ENCODE results near the gene IL4R. TPM values are rescaled to one million over a fixed set of nuclear protein-coding genes. Genes with fewer than 3 reads are reported as not detected.

Gene IL4R
- total and polyA plus RNA-seq, 10 of the 15 experiments (the other 5 are each of a cell fraction or from before 2014, with no cell fraction given) = 2.6 to 70.4 (median 36.6) TPM

DNA sequence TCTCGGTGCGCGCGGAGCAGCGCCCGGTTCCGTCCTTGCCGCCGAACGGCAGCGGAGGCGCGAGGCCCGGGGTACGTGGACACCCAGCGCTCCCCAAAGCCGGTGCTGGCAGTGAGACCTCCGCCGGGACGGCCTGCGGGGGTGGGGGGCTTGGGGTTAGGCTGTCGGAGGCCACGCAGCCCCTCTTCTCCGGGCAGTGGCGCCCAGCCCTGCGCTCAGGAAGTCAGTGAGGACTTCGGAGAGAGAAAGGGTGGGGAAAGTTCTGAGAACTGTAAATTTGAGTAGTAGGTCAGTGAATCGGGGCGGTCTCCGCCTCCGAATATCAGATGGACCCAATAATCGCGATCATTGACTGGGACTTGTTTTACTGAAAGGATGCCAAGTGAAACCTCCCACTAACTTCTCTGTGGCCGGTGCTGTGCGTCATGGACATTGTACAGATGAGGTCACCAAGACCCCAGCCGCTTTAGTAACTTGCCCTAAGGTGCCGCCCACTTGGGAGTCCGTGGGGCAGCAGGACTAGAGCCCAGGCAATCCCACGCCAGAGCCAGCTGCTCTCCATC is 468 bp downstream of the IL4R start (continued):
- TF ChIP-seq CHD4 (IDR thresholded peaks at IDR 0.05) = no peak
- TF ChIP-seq IKZF1 (conservative IDR thresholded peaks at IDR 0.05) = no peak
- no peak for TF ChIP-seq MXI1 (IDR thresholded peaks at IDR 0.05; ENCODE audit: low read depth, low read length)
- TF ChIP-seq, protein P1, sequence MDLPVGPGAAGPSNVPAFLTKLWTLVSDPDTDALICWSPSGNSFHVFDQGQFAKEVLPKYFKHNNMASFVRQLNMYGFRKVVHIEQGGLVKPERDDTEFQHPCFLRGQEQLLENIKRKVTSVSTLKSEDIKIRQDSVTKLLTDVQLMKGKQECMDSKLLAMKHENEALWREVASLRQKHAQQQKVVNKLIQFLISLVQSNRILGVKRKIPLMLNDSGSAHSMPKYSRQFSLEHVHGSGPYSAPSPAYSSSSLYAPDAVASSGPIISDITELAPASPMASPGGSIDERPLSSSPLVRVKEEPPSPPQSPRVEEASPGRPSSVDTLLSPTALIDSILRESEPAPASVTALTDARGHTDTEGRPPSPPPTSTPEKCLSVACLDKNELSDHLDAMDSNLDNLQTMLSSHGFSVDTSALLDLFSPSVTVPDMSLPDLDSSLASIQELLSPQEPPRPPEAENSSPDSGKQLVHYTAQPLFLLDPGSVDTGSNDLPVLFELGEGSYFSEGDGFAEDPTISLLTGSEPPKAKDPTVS (IDR thresholded peaks at IDR 0.05; ENCODE audit: low read depth, low read length) = no peak
- TF ChIP-seq, protein P2, sequence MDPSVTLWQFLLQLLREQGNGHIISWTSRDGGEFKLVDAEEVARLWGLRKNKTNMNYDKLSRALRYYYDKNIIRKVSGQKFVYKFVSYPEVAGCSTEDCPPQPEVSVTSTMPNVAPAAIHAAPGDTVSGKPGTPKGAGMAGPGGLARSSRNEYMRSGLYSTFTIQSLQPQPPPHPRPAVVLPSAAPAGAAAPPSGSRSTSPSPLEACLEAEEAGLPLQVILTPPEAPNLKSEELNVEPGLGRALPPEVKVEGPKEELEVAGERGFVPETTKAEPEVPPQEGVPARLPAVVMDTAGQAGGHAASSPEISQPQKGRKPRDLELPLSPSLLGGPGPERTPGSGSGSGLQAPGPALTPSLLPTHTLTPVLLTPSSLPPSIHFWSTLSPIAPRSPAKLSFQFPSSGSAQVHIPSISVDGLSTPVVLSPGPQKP (IDR thresholded peaks at IDR 0.05; ENCODE audit: low read depth, low read length) = no peak
- 0 out of 2 replicates have a peak, but pooled peaks have one; percentile 9 for TF ChIP-seq DPF2 (IDR thresholded peaks at IDR 0.05)
- no peak for TF ChIP-seq RB1 (IDR thresholded peaks at IDR 0.05; ENCODE audit: borderline replicate concordance)
- TF ChIP-seq RFX5 (IDR thresholded peaks at IDR 0.05; ENCODE audit: low read depth, low read length) = no peak
- TF ChIP-seq TARDBP (IDR thresholded peaks at IDR 0.05; ENCODE audit: borderline replicate concordance) = no peak
- TF ChIP-seq, protein P3, sequence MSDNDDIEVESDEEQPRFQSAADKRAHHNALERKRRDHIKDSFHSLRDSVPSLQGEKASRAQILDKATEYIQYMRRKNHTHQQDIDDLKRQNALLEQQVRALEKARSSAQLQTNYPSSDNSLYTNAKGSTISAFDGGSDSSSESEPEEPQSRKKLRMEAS (IDR thresholded peaks at IDR 0.05; ENCODE audit: low read depth, low read length) = no peak
- TF ChIP-seq, protein P4, sequence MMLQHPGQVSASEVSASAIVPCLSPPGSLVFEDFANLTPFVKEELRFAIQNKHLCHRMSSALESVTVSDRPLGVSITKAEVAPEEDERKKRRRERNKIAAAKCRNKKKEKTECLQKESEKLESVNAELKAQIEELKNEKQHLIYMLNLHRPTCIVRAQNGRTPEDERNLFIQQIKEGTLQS (IDR thresholded peaks at IDR 0.05; ENCODE audit: borderline replicate concordance, extremely low read depth, low read depth, low read length) = no peak
- TF ChIP-seq, protein P5, sequence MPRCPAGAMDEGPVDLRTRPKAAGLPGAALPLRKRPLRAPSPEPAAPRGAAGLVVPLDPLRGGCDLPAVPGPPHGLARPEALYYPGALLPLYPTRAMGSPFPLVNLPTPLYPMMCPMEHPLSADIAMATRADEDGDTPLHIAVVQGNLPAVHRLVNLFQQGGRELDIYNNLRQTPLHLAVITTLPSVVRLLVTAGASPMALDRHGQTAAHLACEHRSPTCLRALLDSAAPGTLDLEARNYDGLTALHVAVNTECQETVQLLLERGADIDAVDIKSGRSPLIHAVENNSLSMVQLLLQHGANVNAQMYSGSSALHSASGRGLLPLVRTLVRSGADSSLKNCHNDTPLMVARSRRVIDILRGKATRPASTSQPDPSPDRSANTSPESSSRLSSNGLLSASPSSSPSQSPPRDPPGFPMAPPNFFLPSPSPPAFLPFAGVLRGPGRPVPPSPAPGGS (IDR thresholded peaks at IDR 0.05; ENCODE audit: borderline replicate concordance, insufficient read depth, low read depth, low read length, poor library complexity, severe bottlenecking) = no peak
- TF ChIP-seq, protein P6, sequence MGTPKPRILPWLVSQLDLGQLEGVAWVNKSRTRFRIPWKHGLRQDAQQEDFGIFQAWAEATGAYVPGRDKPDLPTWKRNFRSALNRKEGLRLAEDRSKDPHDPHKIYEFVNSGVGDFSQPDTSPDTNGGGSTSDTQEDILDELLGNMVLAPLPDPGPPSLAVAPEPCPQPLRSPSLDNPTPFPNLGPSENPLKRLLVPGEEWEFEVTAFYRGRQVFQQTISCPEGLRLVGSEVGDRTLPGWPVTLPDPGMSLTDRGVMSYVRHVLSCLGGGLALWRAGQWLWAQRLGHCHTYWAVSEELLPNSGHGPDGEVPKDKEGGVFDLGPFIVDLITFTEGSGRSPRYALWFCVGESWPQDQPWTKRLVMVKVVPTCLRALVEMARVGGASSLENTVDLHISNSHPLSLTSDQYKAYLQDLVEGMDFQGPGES (IDR thresholded peaks at IDR 0.05) = no peak
- TF ChIP-seq HCFC1 (IDR thresholded peaks at IDR 0.05; ENCODE audit: low read length) = no peak
- TF ChIP-seq MEF2B (IDR thresholded peaks at IDR 0.05; ENCODE audit: partially characterized antibody, poor library complexity, severe bottlenecking) = peak; percentile 15
- TF ChIP-seq, protein P7, sequence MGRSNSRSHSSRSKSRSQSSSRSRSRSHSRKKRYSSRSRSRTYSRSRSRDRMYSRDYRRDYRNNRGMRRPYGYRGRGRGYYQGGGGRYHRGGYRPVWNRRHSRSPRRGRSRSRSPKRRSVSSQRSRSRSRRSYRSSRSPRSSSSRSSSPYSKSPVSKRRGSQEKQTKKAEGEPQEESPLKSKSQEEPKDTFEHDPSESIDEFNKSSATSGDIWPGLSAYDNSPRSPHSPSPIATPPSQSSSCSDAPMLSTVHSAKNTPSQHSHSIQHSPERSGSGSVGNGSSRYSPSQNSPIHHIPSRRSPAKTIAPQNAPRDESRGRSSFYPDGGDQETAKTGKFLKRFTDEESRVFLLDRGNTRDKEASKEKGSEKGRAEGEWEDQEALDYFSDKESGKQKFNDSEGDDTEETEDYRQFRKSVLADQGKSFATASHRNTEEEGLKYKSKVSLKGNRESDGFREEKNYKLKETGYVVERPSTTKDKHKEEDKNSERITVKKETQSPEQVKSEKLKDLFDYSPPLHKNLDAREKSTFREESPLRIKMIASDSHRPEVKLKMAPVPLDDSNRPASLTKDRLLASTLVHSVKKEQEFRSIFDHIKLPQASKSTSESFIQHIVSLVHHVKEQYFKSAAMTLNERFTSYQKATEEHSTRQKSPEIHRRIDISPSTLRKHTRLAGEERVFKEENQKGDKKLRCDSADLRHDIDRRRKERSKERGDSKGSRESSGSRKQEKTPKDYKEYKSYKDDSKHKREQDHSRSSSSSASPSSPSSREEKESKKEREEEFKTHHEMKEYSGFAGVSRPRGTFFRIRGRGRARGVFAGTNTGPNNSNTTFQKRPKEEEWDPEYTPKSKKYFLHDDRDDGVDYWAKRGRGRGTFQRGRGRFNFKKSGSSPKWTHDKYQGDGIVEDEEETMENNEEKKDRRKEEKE (IDR thresholded peaks at IDR 0.05) = no peak
- TF ChIP-seq GABPA (IDR thresholded peaks at IDR 0.05; ENCODE audit: low read depth) = no peak
- TF ChIP-seq ZNF217 (IDR thresholded peaks at IDR 0.05) = no peak
- TF ChIP-seq TAF1 (IDR thresholded peaks at IDR 0.05; ENCODE audit: borderline replicate concordance, low read depth, low read length) = no peak
- TF ChIP-seq, protein P8, sequence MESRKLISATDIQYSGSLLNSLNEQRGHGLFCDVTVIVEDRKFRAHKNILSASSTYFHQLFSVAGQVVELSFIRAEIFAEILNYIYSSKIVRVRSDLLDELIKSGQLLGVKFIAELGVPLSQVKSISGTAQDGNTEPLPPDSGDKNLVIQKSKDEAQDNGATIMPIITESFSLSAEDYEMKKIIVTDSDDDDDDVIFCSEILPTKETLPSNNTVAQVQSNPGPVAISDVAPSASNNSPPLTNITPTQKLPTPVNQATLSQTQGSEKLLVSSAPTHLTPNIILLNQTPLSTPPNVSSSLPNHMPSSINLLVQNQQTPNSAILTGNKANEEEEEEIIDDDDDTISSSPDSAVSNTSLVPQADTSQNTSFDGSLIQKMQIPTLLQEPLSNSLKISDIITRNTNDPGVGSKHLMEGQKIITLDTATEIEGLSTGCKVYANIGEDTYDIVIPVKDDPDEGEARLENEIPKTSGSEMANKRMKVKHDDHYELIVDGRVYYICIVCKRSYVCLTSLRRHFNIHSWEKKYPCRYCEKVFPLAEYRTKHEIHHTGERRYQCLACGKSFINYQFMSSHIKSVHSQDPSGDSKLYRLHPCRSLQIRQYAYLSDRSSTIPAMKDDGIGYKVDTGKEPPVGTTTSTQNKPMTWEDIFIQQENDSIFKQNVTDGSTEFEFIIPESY (IDR thresholded peaks at IDR 0.05) = no peak
